ENCODE data around the gene PLN.

DNA sequence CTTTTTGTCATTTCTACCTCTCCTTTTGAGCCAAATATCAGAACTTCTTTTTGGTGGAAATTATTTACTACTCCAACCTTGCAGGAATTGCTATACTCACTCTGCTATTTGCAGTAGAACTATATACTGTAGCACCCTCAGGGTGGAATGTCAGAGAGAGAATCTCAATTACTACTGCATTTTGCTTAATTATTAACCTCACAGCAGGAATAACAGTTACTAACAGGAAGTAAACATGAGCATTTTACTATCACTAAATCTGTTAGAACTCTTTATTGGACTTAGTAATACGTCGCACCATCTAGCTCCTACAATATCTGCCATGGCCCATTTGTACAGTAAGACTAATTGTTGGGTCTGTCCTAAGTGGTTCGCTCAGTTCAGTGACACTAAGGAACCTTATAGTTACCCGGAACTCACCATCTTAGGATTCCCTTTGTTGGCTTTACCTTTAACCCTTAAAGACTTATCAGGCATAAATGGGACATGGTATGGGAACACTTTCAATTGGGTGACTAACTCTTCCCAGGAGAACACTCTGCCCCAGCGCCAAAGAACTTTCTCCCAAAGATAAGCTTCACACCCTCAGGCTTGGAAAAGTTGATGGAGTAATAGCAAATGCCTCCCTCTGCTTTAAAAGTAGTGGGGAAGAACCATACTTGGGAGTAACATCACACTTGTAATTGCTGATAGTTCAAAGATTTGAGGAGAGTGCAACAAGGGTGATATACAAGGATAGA is 38.8 kb downstream of the PLN start:
- TF ChIP-seq POLR2A (IDR thresholded peaks at IDR 0.05; ENCODE audit: low read depth, low read length) (no peak), TAF1 (IDR thresholded peaks at IDR 0.05; ENCODE audit: borderline replicate concordance, low read depth, low read length) (no peak), POLR2AphosphoS5 (IDR thresholded peaks at IDR 0.05; ENCODE audit: low read depth, low read length) (no peak)
